ENCODE data around the gene SNAP29.
"Not testable (repeated sequence)": the region's sequence is repeated elsewhere in the genome, so short reads cannot be mapped to it uniquely, and the experiment has no call there.

Gene SNAP29

DNA sequence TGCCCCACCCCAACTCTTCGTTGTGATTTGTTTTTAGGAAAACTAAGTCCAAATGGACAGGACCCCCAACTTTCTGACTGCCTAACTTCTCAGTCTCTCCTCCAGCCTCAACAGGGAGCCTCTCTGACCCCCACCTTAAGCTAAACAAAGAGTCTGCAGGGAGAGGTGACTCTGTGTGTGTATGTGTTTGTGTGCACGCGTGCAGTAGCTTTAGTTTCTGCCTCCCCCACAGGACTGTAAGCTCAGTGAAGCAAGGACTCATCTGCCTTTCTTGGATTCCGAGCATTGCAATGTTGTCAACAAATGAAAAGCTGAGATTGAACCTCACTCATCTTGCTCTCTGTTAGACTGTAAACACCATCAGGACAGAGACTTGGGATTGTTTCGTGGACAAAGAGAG is 7.9 kb downstream of the SNAP29 start:
- DNase-seq (ENCODE audit: low read depth in 3 of 3) = no peak

DNA sequence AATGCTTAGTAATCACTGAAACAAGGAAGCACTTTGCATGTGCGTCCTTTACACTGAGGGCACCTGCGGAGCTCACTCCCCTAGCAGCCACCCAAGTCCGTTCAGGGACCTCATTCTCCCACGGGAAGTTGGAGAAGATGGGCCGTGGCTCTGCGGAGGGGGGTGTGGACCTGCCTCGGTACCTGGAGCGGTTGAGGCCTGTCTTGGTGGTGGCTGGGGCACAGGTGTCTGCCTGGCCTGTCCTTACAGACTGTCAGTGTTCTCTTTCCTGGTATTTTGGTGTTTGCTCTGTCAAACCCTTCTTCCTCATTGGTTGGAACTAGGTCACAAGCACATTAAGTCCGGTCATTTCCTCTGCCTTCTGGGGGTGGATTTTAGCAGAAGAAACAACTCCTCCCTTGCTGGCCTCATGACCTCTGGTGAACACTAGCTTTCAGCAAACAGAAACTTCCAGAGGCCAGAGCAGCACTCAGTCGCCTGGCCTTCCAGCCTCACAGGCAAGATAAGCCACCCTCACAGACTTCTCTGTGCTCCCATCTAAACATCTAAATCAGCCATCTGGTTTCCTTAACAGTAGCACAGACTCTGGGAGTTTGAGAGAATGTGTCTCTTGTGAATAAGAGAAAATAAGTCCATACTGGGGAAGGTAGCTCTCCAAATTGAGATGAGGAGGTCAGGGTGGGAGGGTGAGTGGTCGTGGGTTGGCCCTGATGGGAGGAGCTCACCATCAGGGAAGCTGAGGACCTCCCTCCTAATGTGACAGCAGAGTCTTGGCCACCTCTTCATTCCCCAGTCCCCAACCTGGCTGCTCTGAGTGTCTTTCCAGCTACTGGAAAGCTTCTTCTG is 8.6 kb downstream of the SNAP29 start:
- no peak for DNase-seq (ENCODE audit: low read depth in 3 of 3)

DNA sequence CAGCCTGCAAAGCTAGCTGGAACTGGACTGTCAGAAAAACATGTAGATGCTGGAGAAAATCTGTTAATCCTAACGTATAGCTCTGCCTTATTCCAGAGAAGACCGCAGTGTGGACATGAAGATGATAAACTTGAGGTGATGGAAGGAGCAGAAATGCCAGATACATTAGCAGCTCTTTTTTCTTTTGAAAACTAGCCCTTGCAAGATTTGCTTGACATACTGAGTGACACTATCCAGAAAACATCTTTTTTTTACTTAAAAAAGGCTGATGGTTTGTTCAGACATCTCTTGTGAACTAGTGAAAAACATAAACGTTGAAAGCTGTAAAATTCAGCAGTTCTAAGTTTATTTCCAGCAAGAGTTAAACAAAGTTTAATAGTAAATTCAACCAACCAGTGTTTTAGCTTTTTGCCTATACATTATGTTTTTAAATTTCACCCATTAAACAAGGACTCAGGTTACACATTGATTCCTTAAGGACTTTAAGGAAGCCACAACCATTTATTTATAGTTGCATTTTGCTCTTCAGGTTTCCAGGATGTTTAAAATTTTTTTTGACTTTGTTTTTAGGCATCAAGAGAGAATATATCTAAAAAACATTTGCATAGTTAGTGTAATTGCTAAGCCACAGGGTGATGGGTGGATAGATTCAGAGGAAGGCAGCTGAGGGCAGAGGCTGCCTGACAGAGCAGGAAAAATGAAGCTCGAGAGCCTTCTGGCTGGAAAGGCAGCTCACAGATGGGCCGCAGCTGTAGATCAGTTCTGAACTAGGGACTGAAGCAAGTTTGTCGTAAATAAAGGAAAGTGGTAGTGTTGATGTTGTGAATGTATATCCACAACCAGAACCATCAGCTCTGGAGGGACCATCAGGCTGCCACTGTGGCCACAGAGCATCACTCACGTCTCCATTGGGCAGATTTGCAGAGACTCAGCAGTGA is 9.5 kb downstream of the SNAP29 start:
- no peak for DNase-seq (ENCODE audit: low read depth in 3 of 3)

DNA sequence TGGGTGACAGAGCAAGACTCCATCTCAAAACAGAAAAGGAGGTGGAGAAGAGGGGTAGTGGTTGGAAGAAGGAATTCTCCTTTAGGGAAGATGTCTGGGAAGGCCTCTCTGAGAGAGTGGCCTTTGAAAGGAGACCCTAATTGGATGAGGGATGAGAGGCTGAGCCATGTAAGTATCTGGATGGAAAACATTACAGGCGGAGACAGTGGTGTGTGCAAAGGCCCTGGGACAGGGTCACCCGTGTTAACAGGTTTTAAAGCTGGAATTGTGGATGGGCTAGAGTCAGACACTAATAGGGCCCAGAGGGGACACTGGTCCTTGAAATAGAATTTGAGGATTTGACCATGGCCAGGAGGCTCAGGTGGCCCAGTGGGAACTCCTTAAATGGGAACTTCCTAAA is 10.4 kb downstream of the SNAP29 start:
- DNase-seq (ENCODE audit: low read depth in 3 of 3) = no peak

DNA sequence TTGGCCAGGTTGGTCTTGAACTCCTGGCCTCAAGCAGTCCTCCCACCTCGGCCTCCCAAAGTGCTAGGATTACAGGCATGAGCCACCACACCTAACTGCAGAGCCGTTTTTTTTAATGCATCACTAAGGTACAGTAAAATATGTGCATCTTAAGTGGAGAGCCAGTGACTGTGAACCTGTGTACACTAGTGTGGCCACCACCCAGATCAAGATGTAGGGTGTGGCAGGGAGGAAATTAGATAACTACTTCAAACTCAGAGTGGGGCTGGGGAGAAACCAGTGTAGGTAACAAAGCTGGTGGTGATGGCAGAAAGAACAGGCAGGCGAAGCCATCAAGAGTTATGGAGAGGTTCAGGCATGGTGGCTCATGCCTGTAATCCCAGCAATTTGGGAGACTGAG is 14.4 kb downstream of the SNAP29 start:
- no peak for DNase-seq (ENCODE audit: low read depth in 3 of 3)

DNA sequence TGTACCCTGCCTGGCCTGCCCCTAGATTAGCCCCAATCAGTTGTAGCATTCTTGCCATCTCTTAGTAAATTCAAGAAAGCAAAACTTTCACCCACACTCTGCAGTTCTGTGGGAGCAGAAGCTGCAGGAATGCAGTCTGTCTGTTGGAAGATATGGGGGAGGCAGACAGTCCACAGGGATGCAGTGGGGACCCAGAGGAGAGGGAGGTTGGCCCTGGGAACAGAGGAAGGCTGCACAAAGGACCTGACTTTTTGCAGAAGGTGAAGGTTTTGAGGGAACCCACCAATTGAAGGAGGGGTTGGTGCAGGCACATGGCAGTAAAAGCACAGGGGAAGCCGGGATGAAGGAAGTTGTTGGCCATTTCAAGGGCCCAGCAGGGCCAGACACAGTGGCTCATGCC is 16.5 kb downstream of the SNAP29 start:
- DNase-seq (ENCODE audit: low read depth in 3 of 3) = no peak

DNA sequence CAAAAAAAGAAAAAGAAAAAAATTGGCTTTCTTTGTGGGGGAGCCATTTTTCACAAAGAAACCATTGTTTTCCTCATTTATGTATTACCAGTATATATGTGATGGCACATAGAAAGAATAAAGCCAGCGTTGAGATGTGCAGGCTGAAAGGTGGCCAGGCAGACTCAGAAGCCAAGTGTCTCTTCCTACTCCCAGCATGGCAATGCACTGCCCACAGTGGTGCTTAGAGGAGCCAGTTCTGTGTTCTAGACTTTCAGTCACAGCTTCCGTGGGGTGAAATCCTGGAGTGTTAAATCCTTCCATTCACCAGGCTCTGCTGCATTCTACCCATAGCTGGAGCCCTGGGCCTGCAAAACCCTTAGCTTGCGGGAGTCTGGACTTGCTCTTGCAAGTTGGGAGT is 18.9 kb downstream of the SNAP29 start:
- DNase-seq (ENCODE audit: low read depth in 3 of 3) = no peak

DNA sequence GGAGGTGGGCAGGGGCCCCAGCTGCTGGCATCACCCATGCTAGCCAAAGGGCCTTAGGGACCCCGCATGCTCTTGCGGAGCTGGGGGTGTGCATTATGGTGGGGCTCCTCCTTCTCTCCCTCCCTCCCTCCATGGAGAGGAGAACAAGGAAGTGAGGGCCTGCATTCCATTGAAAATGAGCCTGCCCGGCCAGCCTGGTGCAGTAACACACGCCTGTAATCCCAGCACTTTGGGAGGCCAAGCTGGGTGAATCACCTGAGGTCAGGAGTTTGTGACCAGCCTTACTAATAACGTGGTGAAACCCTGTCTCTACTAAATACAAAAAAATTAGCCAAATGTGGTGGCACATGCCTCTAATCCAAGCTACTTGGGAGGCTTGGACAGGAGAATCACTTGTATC is 22.4 kb downstream of the SNAP29 start:
- no peak for DNase-seq (ENCODE audit: low read depth in 3 of 3)

DNA sequence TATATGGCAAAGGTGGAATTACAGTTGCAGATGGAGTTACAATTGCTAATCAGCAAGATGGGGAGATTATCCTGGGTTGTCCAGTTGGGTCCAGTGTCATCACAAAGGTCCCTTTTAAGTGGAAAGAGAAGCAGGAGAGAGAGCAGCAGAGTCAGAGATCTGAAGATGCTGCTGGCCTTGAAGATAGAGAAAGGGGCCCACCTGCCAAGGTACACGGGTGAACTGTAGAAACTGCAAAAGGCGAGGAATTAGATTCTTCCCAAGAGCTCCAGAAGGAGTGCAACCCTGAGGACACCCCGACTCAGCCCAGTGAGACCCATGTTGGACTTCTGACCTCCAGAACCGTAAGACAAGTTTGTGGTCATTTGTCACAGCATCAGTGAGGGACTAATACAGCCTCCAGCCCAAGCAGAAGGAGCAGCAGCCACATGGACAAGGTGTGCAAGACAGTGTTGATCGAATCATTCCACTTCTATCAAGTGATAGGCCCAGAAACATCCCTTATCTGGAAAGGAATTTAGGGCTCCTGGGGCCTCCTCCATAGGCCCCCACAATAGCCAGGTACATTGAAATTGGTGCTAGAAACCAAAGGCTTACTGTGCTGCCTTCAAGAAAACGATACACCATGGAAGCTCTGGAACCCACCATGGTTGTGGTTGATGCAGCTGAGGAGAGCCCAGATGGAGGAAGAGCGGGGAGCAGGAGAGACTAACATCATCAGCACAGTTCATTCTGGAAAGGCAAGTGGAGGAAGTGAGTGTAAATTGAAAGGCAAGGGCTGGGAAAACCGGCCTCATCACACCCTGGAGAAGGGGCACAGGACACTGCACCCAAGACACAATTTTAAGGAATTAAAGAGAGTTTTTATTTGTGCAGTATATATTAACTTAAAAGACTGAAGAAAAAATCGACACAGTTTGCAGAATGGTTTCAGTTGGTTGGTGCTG is 23.3 kb downstream of the SNAP29 start:
- DNase-seq (ENCODE audit: low read depth in 3 of 3) = no peak

DNA sequence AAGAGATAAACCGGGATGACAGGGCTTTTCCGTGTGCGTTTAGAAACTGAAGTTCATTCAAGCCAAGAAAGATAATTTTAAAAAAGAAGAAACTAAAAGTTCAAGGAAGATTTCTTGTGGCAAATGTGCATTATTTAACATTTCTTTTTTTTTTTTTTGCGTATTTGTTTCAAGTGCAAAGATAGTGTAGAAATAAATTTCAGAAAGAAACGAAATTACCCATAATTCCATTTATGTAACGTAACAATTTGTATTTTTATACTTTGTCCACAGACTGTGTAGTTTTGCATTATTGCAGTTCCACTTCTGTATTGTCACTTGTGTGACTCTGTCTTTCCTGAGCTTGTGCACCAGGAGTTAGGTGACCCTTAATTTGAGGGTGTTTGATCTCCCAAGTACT is 24.0 kb downstream of the SNAP29 start:
- DNase-seq (ENCODE audit: low read depth in 3 of 3) = no peak

DNA sequence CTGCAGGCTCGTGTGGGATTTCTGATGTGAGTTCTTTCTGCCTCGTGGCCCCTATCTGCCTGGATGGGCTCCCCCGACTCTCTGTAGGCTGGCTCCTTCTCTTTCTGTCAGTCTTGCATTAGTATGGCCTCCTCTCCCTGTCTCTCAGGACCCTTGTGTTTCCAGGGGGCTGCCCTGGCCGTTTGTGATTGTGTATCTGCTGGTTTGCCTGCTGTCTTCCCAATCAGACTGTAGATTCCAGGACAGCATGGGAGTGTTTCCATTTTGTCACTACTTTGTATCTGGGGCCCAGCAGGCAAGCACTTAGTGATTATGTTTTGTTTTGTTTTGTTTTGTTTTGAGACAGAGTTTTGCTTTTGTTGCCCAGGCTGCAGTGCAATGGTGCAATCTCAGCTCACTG is 25.6 kb downstream of the SNAP29 start:
- DNase-seq (ENCODE audit: low read depth in 3 of 3) = no peak

DNA sequence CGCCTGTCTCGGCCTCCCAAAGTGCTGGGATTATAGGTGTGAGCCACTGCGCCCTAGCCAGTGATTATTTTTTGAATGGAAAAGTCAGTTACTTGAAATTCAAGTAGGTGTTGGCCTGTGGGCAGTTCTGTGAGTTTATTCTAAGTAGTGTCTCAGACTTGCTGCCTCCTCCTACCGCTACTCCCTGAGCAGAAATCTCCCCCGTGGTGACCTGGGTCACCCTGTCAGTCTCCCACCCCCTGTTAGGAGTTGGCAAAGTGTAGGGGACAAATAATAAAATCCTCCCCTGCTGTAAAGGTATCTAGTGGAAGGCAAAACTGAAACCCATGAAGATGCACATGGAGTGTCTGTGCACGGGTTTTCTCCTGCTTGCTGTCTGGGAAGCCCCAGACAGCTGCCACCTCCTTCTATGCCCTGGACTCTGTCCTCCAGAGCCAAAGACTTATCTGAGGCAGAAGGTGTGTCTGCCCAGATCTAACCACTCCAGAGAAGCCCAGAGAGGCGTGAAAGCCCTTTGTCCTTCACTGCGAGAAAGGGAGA is 26.3 kb downstream of the SNAP29 start:
- DNase-seq (ENCODE audit: low read depth in 3 of 3) = no peak

DNA sequence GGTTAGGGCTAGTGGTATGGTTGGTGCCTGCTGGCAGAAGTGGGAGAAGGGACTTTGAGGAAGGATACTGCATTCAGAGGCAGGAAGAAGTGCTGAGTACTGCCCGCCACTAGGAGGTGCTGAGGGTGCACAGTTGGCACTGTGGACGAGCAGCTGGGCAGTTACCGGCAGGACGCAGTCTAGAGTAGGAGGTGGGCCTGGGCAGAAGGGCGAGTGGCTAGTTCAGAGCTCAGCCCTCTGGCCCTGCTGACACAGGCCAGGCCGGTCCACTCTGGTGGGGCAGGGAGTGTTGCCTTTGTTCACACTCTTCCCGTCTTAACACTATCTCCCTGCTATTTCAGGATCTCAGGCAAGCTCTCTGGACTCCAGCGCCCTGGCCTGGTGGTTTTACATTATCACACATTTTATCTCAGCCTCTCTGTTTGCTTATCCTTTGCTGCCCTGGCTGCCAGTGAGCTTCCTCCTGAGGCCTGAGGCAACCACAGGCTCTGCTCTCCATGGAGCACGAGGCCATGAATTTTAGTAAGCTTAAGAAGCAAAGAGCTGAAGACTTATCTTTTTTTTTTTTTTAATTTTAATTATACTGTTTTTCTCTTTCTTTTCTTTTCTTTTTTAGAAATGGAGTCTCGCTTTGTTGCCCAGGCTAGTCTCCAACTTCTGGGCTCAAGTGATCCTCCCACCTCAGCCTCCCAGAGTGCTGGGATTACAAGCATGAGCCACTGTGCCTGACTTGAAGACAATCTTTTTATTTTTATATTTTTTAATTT is 26.9 kb downstream of the SNAP29 start:
- DNase-seq (ENCODE audit: low read depth in 3 of 3) = peak; percentile 11 to 20 (median 11)

DNA sequence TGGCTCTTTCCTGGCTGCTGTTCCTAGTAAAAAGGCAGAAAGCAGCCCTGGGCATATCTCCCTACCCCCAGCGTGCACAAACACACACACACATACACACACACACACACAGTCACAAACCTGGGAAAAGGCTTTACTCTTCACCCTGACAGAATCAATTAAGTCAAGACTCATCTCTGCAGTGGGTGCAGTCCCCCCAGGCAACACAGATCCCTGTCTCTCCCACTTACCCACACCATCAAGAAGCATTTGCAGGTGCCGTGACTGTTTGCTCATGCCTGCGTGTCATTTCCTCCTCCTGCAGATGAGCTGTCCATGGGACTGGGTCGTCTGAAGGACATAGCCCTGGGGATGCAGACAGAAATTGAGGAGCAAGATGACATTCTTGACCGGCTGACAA is 28.6 kb downstream of the SNAP29 start:
- no peak for DNase-seq (ENCODE audit: low read depth in 3 of 3)

DNA sequence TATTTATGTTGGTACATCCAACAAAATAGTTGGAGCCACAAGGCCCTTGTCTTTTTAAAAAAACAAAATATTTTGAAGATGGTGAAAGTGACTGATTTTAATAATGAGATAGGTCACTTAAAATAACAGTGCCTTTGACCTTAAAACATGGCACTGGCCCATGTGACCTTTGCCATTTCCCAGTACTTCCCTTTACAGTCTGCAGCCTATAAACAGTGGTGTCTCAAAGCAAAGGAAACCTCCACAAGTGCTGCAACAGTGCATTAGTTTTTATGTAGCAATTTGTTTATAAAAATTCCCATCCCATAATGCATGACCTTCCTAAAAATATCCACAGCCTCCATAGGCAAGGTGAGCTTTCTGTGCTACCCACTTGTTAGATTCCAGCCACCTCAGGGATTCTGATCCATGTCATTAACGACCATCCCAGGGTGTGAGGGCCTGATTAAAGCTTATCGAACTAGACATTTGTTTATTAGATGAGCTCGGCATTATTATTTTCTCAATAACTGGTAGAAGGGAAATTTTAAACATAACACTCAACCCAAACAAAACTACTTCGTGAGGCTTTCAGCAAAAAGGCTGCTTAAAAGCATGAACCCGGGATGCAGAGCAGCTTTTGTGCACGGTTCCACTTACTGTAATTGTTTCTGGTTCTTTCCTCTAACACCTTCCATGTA is 30.4 kb downstream of the SNAP29 start:
- no peak for DNase-seq (ENCODE audit: low read depth in 3 of 3)

DNA sequence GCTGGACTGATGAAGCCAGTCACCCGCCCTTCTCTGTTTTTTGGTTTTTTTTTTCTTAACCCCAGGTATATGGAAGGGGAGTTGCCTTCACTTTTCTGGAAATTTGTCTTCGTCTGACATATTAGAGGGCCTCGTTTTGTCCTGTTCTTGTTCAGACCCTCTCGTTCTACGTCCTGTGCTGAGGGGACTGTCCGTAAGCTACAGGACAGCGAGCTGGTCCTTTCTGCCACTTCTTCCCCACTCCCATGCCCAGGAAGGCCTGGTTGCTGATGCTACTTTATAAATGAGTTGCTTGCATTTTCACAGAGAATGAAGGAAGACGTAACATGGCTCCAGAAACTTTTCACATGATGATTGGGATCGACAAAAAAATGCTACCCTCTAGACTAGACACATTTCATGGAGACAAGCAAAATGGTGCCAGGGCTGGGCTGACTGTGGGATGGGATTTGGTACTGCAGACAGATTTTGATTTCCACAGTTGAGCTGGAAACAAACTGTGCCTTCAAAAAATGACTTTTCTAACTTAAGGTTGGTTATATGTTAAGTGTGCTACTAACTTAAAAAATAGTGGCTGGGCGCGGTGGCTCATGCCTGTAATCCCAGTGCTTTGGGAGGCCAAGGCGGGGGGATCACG is 31.2 kb downstream of the SNAP29 start:
- no peak for DNase-seq (ENCODE audit: low read depth in 3 of 3)

DNA sequence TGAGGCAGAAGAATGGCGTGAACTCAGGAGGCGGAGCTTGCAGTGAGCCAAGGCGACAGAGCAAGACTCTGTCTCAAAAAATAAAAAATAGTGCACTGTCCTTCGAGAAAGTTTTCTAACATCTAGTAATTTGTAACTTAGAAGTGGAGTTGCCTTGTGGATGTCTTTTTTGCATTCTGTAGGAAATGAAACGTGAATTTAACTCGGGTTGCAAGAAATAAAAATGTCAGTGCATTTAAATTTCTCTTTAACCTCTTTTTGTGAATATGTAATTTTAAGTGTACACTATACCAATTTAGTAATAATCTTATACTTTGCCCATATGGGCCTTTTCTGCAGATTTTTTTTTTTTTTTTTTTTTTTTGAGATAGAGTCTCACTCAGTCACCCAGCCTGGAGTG is 32.2 kb downstream of the SNAP29 start:
- no peak for DNase-seq (ENCODE audit: low read depth in 3 of 3)

DNA sequence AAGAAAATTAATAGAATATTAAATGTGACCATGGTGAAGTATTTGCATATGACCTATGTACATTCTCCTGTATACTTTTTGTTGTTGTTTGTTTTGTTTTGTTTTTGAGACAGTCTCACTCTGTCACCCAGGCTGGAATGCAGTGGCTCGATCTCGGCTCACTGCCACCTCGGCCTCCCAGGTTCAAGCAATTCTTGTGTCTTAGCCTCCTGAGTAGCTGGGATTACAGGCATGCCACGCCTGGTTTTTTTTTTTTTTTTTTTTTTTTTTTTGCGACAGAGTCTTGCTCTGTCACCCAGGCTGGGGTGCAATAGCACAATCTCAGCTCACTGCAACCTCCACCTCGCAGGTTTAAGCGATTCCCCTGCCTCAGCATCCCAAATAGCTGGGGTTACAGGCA is 38.9 kb downstream of the SNAP29 start:
- DNase-seq (ENCODE audit: low read depth in 3 of 3) = not testable (repeated sequence)

DNA sequence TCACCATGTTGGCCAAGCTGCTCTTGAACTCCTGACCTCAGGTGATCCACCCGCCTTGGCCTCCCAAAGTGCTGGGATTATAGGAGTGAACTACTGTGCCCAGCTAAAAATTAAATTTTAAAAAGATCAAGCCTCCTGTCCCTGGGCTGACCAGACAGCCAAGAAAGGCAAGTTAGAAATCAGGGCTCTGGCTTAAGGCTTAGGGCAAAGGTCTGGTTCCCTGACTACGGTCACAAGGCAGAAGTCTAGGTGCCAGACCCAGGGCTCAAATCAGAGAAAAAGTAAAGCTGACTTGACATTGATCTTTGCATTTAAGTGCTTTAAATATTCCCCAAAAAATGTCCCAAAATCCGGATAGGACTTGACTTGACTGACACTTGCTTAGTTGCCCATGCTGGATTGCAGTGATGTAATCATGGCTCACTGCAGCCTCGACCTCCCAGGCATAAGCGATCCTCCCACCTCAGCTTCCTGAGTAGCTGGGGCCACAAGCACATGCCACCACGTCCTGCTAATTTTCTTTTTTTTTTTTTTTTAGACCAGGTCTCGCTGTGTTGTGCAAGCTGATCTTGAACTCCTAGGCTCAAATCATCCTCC is 41.1 kb downstream of the SNAP29 start:
- DNase-seq (ENCODE audit: low read depth in 3 of 3) = no peak

Data from stimulated activated CD4-positive, alpha-beta T cell treated with anti-CD3 and anti-CD28 coated beads, TNF-alpha, amount 100 ng/mL, for 48 hours (primary cell).